Femur (tissue), 1 donor: ENCODE data around the gene DNAJA4.
"Not testable (repeated sequence)": the region's sequence is repeated elsewhere in the genome, so short reads cannot be mapped to it uniquely, and the experiment has no call there.

Source experiments
- DNase-seq: peaks from one replicate; pipeline ENCODE4 v3.0.0-alpha.2; 2017

The DNAJA4 gene

GRCh38 chr15:78244893-78245292 is 19.5 kb upstream of the DNAJA4 start:
- no peak for DNase-seq

- DNase-seq = not testable (repeated sequence)
Observed at GRCh38 chr15:78245392-78245791, 19.0 kb upstream of the DNAJA4 start.

- DNase-seq = not testable (repeated sequence)
Observed at GRCh38 chr15:78245976-78246620, 18.3 kb upstream of the DNAJA4 start.

GRCh38 chr15:78247911-78248310 is 16.5 kb upstream of the DNAJA4 start:
- DNase-seq = no peak

- DNase-seq = no peak
Observed at GRCh38 chr15:78249131-78249530, 15.2 kb upstream of the DNAJA4 start.

- no peak for DNase-seq
Observed at GRCh38 chr15:78251136-78251535, 13.2 kb upstream of the DNAJA4 start.

- DNase-seq = no peak
Observed at GRCh38 chr15:78255421-78256043, 8.8 kb upstream of the DNAJA4 start.

- DNase-seq = no peak
Observed at GRCh38 chr15:78256044-78256437, 8.3 kb upstream of the DNAJA4 start.

- DNase-seq = no peak
Observed at GRCh38 chr15:78257681-78258080, 6.7 kb upstream of the DNAJA4 start.

- no peak for DNase-seq
Observed at GRCh38 chr15:78259232-78259631, 5.1 kb upstream of the DNAJA4 start.

GRCh38 chr15:78260489-78260888 is 3.9 kb upstream of the DNAJA4 start:
- no peak for DNase-seq

GRCh38 chr15:78261062-78261461 is 3.3 kb upstream of the DNAJA4 start:
- no peak for DNase-seq

GRCh38 chr15:78263351-78263781 is 996 bp upstream of the DNAJA4 start:
- DNase-seq = no peak

GRCh38 chr15:78263907-78264303 is 457 bp upstream of the DNAJA4 start:
- DNase-seq = no peak

- no peak for DNase-seq
Observed at GRCh38 chr15:78265137-78265460, 737 bp downstream of the DNAJA4 start.

GRCh38 chr15:78265752-78266224 is 1.4 kb downstream of the DNAJA4 start:
- peak; percentile 31 for DNase-seq

- DNase-seq = no peak
Observed at GRCh38 chr15:78266229-78266628, 1.9 kb downstream of the DNAJA4 start.

- no peak for DNase-seq
Observed at GRCh38 chr15:78266806-78267205, 2.4 kb downstream of the DNAJA4 start.

- no peak for DNase-seq
Observed at GRCh38 chr15:78272316-78272715, 8.0 kb downstream of the DNAJA4 start.

GRCh38 chr15:78272776-78273175 is 8.4 kb downstream of the DNAJA4 start:
- DNase-seq = no peak

GRCh38 chr15:78274994-78275393 is 10.6 kb downstream of the DNAJA4 start:
- DNase-seq = no peak

GRCh38 chr15:78276064-78276943 is 11.9 kb downstream of the DNAJA4 start:
- DNase-seq = no peak

- DNase-seq = no peak
Observed at GRCh38 chr15:78280319-78281072, 16.1 kb downstream of the DNAJA4 start.
